Measurements from ENCODE around the gene RNF207. TPM values are rescaled to one million over a fixed set of nuclear protein-coding genes. Genes with fewer than 3 reads are reported as not detected.

The RNF207 gene
- total RNA-seq, 4 donors from 2014 or later, result 10.8 to 43.2 (median 20.2) TPM

GRCh38 chr1:6185151-6185550, 20.8 kb upstream of the RNF207 start:
- TF ChIP-seq EP300 (IDR thresholded peaks at IDR 0.05) (no peak), POLR2AphosphoS5 (IDR thresholded peaks at IDR 0.05) (no peak), POLR2A (IDR thresholded peaks at IDR 0.05; ENCODE audit: low read depth) (no peak)
- TF ChIP-seq, protein P1, sequence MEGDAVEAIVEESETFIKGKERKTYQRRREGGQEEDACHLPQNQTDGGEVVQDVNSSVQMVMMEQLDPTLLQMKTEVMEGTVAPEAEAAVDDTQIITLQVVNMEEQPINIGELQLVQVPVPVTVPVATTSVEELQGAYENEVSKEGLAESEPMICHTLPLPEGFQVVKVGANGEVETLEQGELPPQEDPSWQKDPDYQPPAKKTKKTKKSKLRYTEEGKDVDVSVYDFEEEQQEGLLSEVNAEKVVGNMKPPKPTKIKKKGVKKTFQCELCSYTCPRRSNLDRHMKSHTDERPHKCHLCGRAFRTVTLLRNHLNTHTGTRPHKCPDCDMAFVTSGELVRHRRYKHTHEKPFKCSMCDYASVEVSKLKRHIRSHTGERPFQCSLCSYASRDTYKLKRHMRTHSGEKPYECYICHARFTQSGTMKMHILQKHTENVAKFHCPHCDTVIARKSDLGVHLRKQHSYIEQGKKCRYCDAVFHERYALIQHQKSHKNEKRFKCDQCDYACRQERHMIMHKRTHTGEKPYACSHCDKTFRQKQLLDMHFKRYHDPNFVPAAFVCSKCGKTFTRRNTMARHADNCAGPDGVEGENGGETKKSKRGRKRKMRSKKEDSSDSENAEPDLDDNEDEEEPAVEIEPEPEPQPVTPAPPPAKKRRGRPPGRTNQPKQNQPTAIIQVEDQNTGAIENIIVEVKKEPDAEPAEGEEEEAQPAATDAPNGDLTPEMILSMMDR (IDR thresholded peaks at IDR 0.05), result no peak
- peak overlapping the region in 1 of 4 donors; percentile 48 for H3K27ac ChIP-seq (replicated peaks in 1 of 4)
- H3K4me1 ChIP-seq, result peaks cover 7 to 35% (median 30%) of the 10 kb centered on the region in 4 donors
- intact Hi-C loops (cut with DNase I), result no loop called here
- no peaks in the 10 kb centered on the region for H3K9me3 ChIP-seq
- peaks cover 0 to 9% (median 0%) of the 10 kb centered on the region in 4 donors for H3K27me3 ChIP-seq
- no peak for DNase-seq (ENCODE audit: extremely low spot score)
- 48% methylated on average over 3 of the region's 3 CpGs for WGBS
- no peak overlapping the region for H3K4me3 ChIP-seq
- H3K36me3 ChIP-seq, result peaks cover 24 to 57% (median 44%) of the 10 kb centered on the region in 4 donors

GRCh38 chr1:6185635-6186382, 20.1 kb upstream of the RNF207 start:
- no peak for DNase-seq (ENCODE audit: extremely low spot score)
- H3K27ac ChIP-seq (replicated peaks in 1 of 4), result peak overlapping the region in 1 of 4 donors; percentile 48
- intact Hi-C loops (cut with DNase I), result no loop called here
- H3K4me3 ChIP-seq, result no peak overlapping the region
- WGBS, result 68% methylated on average over 10 of the region's 10 CpGs
- no peaks in the 10 kb centered on the region for H3K9me3 ChIP-seq
- H3K36me3 ChIP-seq, result peaks cover 31 to 64% (median 51%) of the 10 kb centered on the region in 4 donors
- peaks cover 4 to 29% (median 23%) of the 10 kb centered on the region in 4 donors for H3K4me1 ChIP-seq
- peaks cover 0 to 2% (median 0%) of the 10 kb centered on the region in 4 donors for H3K27me3 ChIP-seq
- TF ChIP-seq, protein P1 (IDR thresholded peaks at IDR 0.05), result peak in 2 of 3 experiments; percentile 33 to 52
- TF ChIP-seq EP300 (IDR thresholded peaks at IDR 0.05), result no peak

GRCh38 chr1:6188466-6188865, 17.5 kb upstream of the RNF207 start:
- Histone ChIP-seq H3K4me1 (peaks cover 0 to 17% (median 13%) of the 10 kb centered on the region in 4 donors), H3K36me3 (peaks cover 55 to 89% (median 75%) of the 10 kb centered on the region in 4 donors), H3K4me3 (no peak overlapping the region), H3K27me3 (no peaks in the 10 kb centered on the region), H3K9me3 (no peaks in the 10 kb centered on the region), H3K27ac (replicated peaks in 1 of 4) (no peak overlapping the region)
- 94% methylated on average over 8 of the region's 8 CpGs for WGBS
- no peak for DNase-seq (ENCODE audit: extremely low spot score)
- intact Hi-C loops (cut with DNase I), result no loop called here
- TF ChIP-seq EP300 (IDR thresholded peaks at IDR 0.05) (no peak), POLR2AphosphoS5 (IDR thresholded peaks at IDR 0.05) (no peak), POLR2A (IDR thresholded peaks at IDR 0.05; ENCODE audit: low read depth) (no peak)
- TF ChIP-seq, protein P1 (IDR thresholded peaks at IDR 0.05), result no peak

GRCh38 chr1:6191968-6192367, 14.0 kb upstream of the RNF207 start:
- no peak overlapping the region for H3K4me3 ChIP-seq
- peaks cover 75 to 98% (median 94%) of the 10 kb centered on the region in 4 donors for H3K36me3 ChIP-seq
- no peaks in the 10 kb centered on the region for H3K9me3 ChIP-seq
- no peak for DNase-seq (ENCODE audit: extremely low spot score)
- peaks cover 0 to 19% (median 7%) of the 10 kb centered on the region in 4 donors for H3K4me1 ChIP-seq
- TF ChIP-seq, protein P1 (IDR thresholded peaks at IDR 0.05), result no peak
- TF ChIP-seq POLR2AphosphoS5 (IDR thresholded peaks at IDR 0.05) (no peak), POLR2A (IDR thresholded peaks at IDR 0.05; ENCODE audit: low read depth) (no peak), EP300 (IDR thresholded peaks at IDR 0.05) (no peak)
- H3K27me3 ChIP-seq, result no peaks in the 10 kb centered on the region
- H3K27ac ChIP-seq (replicated peaks in 1 of 4), result no peak overlapping the region
- intact Hi-C loops (cut with DNase I), result loop anchor here (10.0 kb wide), 1 partner anchor 197 kb away; the partner anchor contains the start of gene NPHP4
- WGBS, result 93% methylated on average over 1 of the region's 1 CpG

Measured in esophagus muscularis mucosa (tissue), 4 donors.